HG02943 (cell line): ENCODE measurements around the gene RXRB.
"Not testable (repeated sequence)": the region's sequence is repeated elsewhere in the genome, so short reads cannot be mapped to it uniquely, and the experiment has no call there.

Experiments used
- ATAC-seq: cut with Tn5 transposase; IDR thresholded peaks from one replicate; pipeline ENCODE4 v1.9.1; 2021; ENCODE audit warnings: mild to moderate bottlenecking, low read depth, moderate library complexity; ENCODE audit not compliant: unreplicated experiment

The RXRB gene

DNA sequence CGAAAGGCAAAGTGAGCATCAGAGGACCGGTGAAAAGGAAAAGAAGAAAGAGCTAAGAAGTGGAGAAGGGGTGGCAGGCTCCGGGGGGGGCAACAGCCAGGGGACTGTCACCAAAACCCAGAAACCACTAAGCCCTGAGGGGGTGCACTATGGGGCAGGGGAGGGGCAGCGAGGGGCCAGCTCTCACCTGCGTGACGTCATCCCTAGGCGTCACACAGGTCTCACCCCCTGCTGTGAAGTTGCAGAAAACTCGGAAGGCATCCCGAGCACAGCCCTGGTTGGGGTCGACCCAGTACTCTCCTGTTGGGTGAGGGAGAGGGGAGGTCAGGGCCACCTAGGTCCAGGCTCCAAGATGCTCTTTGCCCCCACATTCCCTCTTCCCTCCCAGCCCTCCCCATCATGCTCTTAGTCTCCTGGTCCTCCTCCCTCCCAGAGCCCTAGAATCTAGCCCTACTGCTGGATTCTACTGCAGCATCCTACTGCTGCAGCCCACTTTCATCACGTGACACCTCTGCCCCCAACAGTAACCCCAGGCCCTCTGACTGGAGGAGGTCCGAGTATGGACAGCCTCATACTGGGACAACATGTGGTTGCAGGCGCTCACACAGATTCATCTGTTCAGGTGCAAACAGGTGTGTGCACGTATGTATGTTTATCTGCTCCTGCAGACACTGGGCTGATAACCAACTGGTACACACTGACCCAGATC is 35.6 kb downstream of the RXRB start:
- no peak for ATAC-seq

DNA sequence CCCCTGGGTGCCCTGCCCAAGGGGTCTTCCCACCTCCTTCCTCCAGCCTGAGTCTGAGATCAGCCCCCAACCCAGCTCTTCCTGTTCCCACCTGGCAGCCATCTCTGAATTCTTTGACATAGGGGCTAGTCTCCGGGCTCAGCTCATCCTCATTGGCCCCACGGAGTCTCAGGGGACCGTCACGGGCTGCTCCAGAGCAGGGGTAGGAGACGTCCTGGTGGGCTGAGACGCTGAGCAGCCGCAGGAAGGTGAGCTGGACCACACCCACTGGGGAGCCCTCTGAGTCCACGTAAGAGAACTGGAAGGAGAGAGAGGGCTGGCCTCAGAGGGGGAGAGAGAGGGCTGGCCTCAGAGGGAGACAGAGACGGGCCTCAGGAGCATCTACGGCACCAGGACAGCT is 36.3 kb downstream of the RXRB start:
- ATAC-seq, result no peak

DNA sequence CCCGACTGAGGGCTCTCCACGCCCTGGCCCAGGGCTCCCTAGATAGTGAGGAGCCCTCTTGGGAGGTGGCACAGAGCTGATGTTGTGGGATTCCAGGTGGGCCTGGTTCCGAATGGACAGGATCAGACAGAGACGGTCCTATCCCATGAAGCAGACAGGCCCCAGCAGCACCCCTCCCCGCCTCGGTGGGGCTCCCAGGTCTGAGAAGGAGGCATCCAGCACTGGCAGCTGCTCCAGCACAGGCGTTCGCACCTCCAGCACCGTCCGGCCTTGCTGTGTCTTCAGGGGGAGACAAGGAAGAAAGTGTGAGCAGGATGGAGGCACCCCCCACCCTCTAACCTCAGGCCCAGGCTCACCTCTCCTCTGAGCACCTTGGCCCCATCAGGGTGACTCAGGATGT is 36.9 kb downstream of the RXRB start:
- no peak for ATAC-seq

DNA sequence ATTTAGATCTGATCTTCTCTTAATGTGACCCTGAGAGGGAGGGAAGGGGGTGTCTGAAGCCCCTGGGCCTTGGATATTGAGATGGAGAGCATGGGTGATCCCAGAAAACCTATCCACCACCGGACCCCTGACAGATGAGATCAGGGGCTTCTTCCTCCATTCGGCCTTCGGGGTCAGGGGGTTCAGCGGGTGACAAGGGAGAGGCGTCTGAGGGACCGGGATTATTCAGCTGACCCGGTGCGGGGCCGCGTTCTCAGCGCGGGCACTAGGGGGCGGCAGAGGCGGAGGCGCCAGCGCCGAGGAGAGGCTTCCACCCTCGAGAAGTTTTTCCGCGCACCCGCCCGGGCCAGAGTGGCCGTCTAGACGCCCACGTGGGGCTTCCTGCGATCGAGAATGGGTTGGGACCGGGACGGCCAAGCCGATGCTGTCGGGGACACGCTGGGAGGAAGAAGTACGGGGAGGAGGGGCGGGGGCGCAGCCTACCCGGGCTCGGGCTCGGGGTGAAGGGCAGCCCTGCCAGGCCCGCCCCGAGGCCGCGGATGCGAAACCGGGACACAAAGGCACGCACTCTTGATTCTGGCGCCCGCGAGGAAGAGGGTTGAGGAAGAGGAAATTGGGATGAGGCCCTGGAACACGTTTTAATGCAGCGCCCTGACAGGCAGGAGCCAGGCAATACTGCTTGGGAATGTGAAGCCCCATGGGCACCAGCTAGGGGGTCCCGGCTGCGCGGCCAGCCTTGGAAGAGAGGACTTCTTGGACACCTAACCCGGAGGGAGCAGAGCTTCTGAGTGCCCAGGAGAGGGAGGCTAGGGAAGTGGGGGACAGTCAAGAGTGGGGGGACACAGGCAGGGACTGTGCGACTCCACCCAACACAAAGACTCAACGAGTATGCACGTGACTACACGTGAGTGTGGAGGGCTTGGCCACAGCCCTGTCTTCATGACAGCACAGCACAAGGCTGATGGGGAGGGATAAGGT is 38.8 kb downstream of the RXRB start:
- ATAC-seq, result no peak

DNA sequence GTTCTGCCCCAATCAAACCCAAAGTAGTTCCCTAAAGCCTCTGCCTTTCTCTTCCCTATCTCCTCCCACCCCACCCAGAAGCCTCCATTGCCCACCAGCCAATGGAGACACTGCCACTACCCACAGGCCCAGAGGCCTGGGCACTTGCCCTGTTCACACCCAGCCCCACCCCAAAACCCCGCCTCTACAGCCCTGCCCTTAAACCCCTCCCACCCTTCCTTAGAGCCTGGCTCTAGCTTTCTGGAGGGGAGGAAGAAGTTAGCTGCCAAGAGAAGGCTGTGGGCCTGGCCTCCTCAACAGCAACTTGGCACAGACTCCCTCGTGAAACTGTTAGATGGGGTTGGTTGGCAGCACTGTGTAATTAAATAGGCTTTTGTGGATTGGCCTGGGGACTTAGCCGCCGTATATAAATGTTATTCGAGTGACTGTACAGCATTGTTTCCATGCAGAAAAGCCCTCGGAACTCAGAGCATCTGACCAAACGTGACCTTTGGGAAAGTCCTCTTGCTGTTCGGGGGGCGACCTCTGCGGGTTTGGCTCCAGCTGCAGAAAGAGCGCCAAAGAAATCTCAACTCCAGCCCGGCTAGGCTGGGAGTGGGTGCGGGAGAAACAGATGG is 39.6 kb downstream of the RXRB start:
- ATAC-seq, result no peak

DNA sequence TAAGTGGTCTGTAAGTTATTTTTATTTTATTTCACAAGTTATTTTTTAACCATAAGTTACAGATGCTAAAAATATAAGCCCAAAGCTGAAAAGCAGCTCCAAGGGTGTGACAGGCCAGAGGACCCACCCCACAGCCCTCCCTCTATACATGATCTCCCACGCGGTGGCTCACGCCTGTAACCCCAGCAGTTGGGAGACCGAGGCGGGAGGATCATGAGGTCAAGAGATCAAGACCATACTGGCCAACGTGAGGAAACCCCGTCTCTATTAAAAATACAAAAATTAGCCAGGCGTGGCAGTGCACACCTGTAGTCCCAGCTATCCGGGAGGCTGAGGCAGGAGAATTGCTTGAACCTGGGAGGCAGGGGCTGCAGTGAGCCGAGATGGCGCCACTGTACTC is 40.4 kb downstream of the RXRB start:
- no peak for ATAC-seq

DNA sequence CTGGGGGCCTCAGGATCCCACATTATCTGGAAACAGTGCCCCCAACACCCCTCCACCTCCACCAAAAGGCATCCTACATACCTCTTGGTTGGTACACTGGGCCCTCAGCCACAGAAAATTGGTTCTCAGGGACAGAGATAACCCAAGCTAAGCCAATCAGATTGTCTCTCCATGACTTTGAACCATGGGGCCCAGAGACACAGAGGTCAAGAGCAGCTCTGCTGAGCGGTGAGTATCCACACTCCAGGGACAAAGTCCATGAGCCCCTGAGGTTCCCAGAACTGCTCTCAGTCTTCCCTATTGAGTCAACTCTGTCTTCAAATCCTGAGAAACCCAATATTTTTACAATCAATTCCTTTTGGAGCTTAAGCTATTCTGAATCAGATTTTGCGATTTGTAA is 43.5 kb downstream of the RXRB start:
- ATAC-seq, result no peak

DNA sequence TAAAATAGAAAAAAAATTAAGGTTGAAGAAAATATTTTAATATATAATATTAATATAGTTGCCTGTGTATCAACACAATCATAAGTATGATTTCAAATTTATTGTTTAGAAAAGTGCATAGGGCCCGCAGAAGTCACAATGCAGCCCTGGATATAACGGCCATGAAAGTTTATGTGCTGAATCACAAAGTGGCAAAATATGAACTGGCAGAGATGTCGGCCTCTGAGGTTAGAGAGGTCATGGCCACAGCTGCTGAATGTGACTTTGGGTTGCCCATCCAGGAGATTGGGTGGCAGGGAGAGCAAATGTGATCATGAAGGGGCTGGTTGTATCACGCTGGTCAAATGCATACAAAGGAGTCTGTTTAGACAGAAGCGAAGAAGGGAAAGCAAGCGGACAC is 43.9 kb downstream of the RXRB start:
- ATAC-seq, result no peak

DNA sequence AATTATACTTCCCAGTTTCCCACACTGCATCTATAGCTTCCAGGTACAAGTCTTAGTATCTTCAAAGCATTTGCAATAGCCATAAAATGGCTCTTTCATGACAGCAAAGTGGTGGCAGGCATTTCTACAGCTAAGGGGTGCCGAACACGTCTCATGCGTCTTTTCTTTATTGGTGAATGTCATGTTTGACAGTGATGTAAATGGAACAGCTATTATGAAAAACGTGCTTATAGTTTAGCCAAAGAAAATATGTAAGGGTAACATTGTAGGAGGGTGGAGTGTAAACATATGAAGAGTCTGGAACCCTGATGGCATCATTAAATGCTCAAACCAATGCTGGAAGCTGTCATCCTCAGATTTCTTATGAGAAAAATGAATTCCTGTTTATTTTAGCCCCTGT is 46.1 kb downstream of the RXRB start:
- no peak for ATAC-seq

DNA sequence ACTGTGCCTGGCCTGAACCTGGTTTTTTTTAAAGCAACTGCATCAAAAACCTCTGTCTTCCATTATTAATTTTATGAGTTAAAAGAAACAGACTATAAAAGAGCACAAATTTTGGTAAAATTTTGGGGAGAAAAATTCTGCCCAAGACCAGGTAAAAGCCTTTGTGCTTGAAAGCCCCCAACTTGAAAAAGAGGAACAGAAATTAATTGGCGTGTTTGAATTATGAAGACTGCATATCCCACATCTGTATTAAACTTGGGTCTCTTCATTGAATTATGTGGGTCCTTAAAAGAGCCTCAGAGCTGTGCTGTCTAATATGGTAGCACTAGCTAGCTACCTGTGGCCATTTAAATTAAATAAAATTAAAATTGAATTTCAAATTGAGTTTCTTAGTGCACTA is 49.4 kb downstream of the RXRB start:
- no peak for ATAC-seq

DNA sequence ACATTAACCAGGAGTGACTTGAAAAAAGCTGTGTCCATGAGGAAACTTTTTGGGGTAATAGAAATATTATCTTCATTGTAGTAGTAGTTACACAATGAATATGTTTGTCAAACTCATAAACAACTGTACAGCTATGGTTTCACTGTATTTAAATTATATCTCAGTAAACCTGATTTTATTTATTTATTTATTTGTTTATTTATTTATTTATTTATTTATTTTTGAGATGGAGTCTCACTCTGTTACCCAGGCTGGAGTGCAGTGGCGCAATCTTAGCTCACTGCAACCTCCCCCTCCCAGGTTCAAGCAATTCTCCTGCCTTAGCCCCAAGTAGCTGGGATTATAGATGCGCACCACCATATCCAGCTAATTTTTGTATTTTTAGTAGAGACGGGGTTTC is 49.9 kb downstream of the RXRB start:
- not testable (repeated sequence) for ATAC-seq

DNA sequence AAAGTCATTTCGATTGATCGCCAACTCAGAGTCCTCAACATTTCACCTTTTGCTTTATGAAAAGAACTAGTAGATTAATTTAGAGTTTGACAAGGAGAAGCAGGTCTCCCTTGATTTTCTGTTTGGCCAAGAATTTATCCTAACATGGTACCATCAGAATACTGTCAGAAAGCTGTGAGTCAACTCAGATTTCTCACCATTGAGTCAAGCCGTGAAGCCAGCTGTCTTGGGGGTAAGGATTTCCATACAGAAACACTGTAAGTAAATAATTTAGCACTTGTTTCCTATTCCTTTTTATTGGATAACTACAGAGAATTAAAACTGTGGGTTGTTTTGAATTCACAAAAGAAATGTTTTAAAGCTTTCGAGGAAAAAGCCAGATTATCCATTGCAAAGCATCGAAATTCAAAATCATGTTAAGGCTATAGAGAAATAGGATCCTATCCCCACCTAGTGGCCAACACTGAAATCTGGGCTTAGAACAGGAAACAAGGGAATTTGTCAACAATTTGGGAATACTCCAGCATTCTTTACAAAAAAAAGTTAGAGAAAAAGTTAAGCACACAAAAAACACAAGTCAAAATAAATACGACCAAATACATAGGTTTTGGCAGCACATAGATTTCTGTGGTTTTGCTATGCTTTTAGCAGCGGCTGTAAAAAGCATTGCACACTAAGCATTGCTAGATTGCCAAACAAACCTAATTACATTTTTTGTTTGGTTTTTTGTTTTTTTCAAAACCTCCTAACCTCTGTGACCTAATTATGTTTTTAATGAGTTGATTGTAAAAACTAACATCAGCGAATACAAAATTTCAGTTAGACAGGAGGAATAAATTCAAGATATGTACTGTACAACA is 52.4 kb downstream of the RXRB start:
- no peak for ATAC-seq

DNA sequence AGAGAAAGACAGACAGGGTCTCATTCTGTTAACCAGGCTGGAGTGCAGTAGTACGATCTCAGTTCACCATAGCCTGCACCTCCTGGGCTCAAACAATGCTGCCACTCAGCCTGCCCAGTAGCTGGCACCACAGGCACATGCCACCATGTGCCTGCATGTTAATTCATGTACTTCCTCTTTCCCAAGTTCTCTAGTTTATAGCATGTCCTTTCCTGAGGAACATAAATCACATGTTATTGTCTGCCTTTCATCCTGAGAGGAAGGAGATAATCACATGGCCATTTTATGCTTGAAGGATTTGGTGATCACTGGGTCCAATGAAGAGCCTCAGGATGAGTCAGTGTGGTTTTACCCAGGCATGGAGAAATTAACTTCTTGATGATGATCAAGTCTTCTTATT is 56.1 kb downstream of the RXRB start:
- no peak for ATAC-seq
